NCI-H1436 treated with DMSO at 0.1 percent for 48 hours (cell line): ENCODE measurements around the gene DIP2A.

ENCODE experiments used
- DNase-seq: peaks from one replicate; lab custom pipeline; 2025; lab: John Stamatoyannopoulos, UW

Gene DIP2A

GRCh38 chr21:46597896-46598343, 139.2 kb downstream of the DIP2A start:
- DNase-seq = no peak

GRCh38 chr21:46598581-46599572, 140.2 kb downstream of the DIP2A start:
- no peak for DNase-seq

GRCh38 chr21:46600305-46600704, 141.6 kb downstream of the DIP2A start:
- no peak for DNase-seq

GRCh38 chr21:46600978-46601377, 142.3 kb downstream of the DIP2A start:
- no peak for DNase-seq

- no peak for DNase-seq
Observed at GRCh38 chr21:46603228-46603627, 144.5 kb downstream of the DIP2A start.

- DNase-seq = no peak
Observed at GRCh38 chr21:46604329-46604974, 145.8 kb downstream of the DIP2A start.

GRCh38 chr21:46604975-46605766, 146.5 kb downstream of the DIP2A start, which contains the start of gene S100B:
S100B (minus strand) TSS chr21:46605082; CDS start chr21:46602415, 2,667 bp downstream.
- no peak for DNase-seq

GRCh38 chr21:46605767-46606426, 147.2 kb downstream of the DIP2A start:
- no peak for DNase-seq

GRCh38 chr21:46606427-46606813, 147.7 kb downstream of the DIP2A start:
- DNase-seq = no peak

- DNase-seq = no peak
Observed at GRCh38 chr21:46607636-46608035, 148.9 kb downstream of the DIP2A start.

- DNase-seq = no peak
Observed at GRCh38 chr21:46608672-46609111, 150.0 kb downstream of the DIP2A start.

GRCh38 chr21:46610018-46610701, 151.5 kb downstream of the DIP2A start:
- DNase-seq = no peak

- no peak for DNase-seq
Observed at GRCh38 chr21:46613391-46613790, 154.7 kb downstream of the DIP2A start.

GRCh38 chr21:46616050-46616449, 157.4 kb downstream of the DIP2A start:
- DNase-seq = no peak

GRCh38 chr21:46616656-46617055, 158.0 kb downstream of the DIP2A start:
- no peak for DNase-seq

GRCh38 chr21:46617267-46618051, 158.8 kb downstream of the DIP2A start:
- DNase-seq = no peak

GRCh38 chr21:46618738-46619379, 160.2 kb downstream of the DIP2A start:
- no peak for DNase-seq
